ENCODE data around the gene SYNGR1.
A peak's percentile ranks its signal among the peaks of the same experiment; 100 is the strongest.

SYNGR1 gene

GRCh38 chr22:39349967-39350726, at the start of gene SYNGR1:
Gene SYNGR1 (plus strand): TSS chr22:39349991. CDS start chr22:39350011, 20 bp downstream.
- peak; percentile 58 for DNase-seq

- DNase-seq, result no peak
Observed at GRCh38 chr22:39300186-39300830, 49.5 kb upstream of the SYNGR1 start.

GRCh38 chr22:39301108-39301507, 48.7 kb upstream of the SYNGR1 start:
- no peak for DNase-seq

- DNase-seq, result no peak
Observed at GRCh38 chr22:39301926-39302325, 47.9 kb upstream of the SYNGR1 start.

GRCh38 chr22:39302431-39302960, 47.3 kb upstream of the SYNGR1 start:
- DNase-seq, result no peak

- no peak for DNase-seq
Observed at GRCh38 chr22:39303358-39303757, 46.4 kb upstream of the SYNGR1 start.

GRCh38 chr22:39303892-39304671, 45.7 kb upstream of the SYNGR1 start:
- DNase-seq, result no peak

GRCh38 chr22:39306456-39307361, 43.1 kb upstream of the SYNGR1 start:
- peak; percentile 77 for DNase-seq

GRCh38 chr22:39308614-39309363, 41.0 kb upstream of the SYNGR1 start:
- DNase-seq, result no peak

GRCh38 chr22:39309364-39309861, 40.4 kb upstream of the SYNGR1 start:
- DNase-seq, result no peak

GRCh38 chr22:39309881-39310714, 39.7 kb upstream of the SYNGR1 start:
- DNase-seq, result no peak

GRCh38 chr22:39311592-39312400, 38.0 kb upstream of the SYNGR1 start:
- DNase-seq, result peak; percentile 84

GRCh38 chr22:39312410-39312809, 37.4 kb upstream of the SYNGR1 start:
- peak; percentile 73 for DNase-seq

GRCh38 chr22:39313258-39314001, 36.4 kb upstream of the SYNGR1 start:
- no peak for DNase-seq

- peak; percentile 71 for DNase-seq
Observed at GRCh38 chr22:39314251-39314971, 35.4 kb upstream of the SYNGR1 start.

GRCh38 chr22:39315389-39315788, 34.4 kb upstream of the SYNGR1 start:
- no peak for DNase-seq

GRCh38 chr22:39316440-39317083, 33.2 kb upstream of the SYNGR1 start:
- peak; percentile 89 for DNase-seq

Measured in activated CD8-positive, alpha-beta memory T cell treated with anti-CD3 and anti-CD28 coated beads, Interleukin-2, amount 50 U/mL, for 48 hours (primary cell).